ENCODE measurements around the gene KLHL4.

DNA sequence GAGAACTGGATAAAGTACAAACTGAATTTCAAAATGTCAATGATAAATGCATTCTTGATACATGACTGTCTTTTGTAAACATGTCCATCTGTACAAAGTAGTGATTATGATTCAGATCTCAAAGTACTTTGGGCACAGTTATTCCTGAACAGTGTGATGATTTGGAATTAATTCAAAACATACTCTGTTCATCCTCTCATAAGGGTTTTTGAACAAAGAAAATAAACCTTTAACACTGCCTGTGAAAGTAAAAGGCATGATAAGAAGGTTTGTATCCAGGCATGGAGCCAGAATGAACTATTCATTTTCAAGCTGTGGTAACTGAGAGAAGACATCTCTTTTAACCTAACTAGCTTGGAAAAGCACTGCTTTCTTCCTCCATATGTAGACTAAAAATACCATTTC, 883 bp upstream of the KLHL4 start:
- TF ChIP-seq, protein P1, sequence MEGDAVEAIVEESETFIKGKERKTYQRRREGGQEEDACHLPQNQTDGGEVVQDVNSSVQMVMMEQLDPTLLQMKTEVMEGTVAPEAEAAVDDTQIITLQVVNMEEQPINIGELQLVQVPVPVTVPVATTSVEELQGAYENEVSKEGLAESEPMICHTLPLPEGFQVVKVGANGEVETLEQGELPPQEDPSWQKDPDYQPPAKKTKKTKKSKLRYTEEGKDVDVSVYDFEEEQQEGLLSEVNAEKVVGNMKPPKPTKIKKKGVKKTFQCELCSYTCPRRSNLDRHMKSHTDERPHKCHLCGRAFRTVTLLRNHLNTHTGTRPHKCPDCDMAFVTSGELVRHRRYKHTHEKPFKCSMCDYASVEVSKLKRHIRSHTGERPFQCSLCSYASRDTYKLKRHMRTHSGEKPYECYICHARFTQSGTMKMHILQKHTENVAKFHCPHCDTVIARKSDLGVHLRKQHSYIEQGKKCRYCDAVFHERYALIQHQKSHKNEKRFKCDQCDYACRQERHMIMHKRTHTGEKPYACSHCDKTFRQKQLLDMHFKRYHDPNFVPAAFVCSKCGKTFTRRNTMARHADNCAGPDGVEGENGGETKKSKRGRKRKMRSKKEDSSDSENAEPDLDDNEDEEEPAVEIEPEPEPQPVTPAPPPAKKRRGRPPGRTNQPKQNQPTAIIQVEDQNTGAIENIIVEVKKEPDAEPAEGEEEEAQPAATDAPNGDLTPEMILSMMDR (IDR thresholded peaks at IDR 0.05; ENCODE audit: insufficient read depth, low read depth, low read length): no peak
- no peak for TF ChIP-seq EZH2 (IDR thresholded peaks at IDR 0.05; ENCODE audit: insufficient read depth, low read length)

Measured in astrocyte (in vitro differentiated cells and primary cell).